HG02981 (cell line): Measurements from ENCODE around the gene GCSAM.

ENCODE experiments used
- ATAC-seq: cut with Tn5 transposase; IDR thresholded peaks from one replicate; pipeline ENCODE4 v1.9.1; 2021; ENCODE audit warnings: mild to moderate bottlenecking, moderate library complexity; ENCODE audit not compliant: unreplicated experiment

Gene GCSAM

GRCh38 chr3:112129925-112130637 lies 3.0 kb downstream of the GCSAM start:
- ATAC-seq: no peak

DNA sequence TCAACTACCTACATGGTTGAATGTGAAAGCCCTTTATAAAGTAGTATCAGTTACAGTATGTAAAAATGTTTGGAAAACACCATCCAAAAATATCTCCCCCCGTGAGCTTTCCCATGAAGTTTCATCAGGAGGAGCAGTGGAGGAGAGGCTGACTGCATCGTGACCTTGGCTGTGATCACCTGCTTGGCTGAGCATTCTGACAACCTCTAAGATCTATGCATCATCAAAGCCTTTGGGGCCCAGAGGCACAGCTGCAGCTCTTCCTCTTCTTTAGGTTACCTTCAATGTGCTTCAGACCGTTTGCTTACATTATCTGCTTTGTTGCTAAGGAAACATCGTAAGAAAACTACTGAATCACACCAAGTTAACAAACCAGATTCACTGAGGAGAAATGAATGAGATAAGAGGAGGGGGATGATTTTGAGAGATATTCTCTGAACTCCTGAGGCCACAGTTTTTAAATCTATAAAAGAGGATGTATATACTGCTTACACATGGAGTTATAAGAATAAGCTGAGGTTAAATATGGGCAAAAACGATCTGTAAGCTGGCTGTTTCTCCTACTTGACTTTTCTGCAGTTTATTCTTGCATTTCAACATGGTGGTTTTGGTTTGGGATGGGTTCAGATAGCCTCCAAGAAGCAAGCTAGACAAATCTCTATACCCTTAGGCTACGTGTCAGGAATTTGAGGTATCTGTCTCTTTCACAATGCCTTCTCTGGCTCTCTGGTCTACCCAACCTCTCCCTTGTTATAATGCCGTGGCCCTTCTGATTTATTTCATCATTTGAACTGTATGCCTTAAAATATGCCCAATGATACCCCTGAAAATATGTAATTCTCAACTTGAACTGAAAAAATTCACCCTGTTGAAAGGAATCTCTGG lies 4.0 kb downstream of the GCSAM start:
- ATAC-seq: peak; percentile 63

GRCh38 chr3:112127522-112128494 lies 5.2 kb downstream of the GCSAM start:
- ATAC-seq: no peak

GRCh38 chr3:112126511-112126911 lies 6.5 kb downstream of the GCSAM start:
- no peak for ATAC-seq

GRCh38 chr3:112124907-112125607 lies 8.0 kb downstream of the GCSAM start:
- no peak for ATAC-seq

- no peak for ATAC-seq
Measured at GRCh38 chr3:112123548-112123947, 9.5 kb downstream of the GCSAM start.

DNA sequence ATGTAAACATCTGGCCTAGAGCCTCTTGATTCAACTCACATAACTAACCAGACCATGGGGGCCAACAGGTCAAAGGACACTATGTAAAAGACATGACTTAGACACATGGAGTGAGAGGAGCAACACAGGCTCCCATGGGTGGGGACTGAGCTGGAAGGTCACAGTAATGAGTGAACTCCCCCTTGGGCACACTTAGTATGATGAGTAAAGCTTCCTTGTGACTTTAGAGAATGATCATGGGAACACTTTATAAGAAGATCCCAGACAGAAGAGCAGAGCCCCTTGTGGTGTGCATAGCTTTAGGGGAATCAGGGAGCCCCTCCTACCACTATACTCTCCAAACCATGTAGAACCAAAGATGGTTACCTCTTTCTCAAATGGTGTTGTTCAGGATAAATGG lies 10.2 kb downstream of the GCSAM start:
- ATAC-seq: no peak

- no peak for ATAC-seq
Measured at GRCh38 chr3:112121577-112122547, 11.2 kb downstream of the GCSAM start.

DNA sequence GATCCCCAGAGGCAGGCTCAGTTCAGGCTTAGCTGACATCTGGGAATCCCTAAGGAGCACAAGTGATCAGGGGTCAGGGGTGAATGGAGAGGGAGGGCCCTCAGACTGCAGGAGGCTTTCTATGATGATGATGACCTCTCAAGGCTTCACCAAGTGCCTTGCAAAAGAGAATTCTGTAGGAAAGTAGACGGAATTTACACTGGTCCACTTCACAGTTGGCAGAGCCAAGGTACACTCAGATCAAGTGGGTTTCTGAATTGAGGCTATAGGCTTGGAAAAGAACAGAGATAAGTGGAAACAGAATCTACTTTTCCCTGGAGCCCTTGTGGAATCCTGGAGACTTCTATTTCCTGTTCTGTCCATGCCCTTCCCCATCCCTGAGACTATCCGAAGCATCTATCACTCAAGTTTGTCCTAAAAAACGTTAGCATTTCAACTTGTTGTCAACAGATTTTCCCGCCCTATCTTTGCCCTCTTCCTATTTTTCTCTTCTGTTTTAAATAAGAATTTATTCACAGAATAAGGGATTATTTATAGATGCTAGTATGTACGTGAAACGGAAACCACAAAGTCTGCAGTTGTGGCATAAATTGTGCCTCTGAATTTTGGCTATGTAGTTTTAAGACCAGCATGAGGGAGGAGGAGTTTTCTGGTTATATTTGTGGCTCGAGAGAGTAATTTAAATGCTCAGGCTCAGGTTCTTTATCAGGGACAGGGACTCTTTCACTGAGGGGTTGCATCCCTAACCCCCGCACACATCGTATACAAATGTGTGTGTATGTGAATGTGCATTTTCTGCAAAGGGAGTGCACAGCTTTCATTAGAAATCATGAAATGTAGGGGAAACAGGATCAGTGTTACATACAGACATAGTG lies 12.8 kb downstream of the GCSAM start:
- no peak for ATAC-seq

GRCh38 chr3:112117841-112118571 lies 15.0 kb downstream of the GCSAM start:
- ATAC-seq: peak; percentile 29

GRCh38 chr3:112117415-112117814 lies 15.6 kb downstream of the GCSAM start:
- no peak for ATAC-seq

GRCh38 chr3:112116748-112117186 lies 16.3 kb downstream of the GCSAM start:
- ATAC-seq: no peak

DNA sequence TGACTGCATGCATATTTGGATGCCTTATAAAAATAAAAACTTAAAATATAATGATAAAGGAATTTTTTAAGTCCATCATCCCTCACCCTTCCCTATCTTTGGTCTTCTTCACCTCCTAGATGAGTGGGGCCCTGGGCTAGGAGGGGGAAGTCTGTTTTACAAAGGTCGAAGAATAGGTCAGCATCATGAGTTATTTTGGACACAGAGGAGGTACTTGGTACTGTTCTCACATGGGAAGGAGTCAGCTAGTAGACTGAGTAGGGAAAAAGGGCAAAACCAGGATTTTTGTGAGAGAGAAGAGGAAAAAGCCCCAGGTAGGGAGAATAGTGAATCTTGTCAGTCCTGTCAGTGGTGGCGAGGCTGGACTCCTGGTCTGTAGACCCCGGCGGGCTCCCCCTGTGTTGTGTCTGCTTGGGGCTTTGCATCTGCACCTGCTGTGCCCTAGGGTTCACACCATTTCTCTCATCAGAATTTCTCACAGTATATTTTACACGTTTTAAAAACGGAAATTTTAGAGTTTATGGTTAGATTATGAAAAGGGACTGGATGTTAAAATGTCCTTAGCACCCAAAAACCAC lies 17.2 kb downstream of the GCSAM start:
- ATAC-seq: no peak

DNA sequence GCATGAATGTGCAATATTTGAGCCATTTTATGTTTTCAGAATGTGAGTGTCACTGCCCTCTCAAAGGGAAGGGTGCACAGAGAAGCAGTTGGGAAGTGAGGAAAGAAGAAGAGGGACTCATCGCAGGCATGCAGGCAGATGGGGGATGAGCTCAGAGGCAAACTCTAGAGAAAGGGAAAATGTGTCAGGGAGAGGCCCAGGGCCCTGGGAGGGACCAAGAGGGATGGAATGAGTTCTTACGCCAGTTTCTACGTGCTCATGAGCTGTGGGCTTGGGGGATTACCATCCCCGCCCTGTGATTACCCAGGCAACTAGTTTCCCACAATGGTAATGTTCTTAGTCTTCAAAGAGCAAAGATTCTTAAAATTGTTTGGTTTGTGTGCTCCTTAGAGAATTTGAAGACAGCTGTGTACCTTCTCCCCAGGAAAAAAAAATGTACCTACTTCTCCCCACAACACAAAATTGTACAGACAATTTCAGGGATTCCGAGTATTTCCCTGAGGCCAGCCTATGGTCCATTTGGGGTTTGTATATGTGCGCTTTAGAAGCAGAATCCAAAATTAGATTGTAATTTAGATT lies 17.8 kb downstream of the GCSAM start:
- peak; percentile 37 for ATAC-seq

DNA sequence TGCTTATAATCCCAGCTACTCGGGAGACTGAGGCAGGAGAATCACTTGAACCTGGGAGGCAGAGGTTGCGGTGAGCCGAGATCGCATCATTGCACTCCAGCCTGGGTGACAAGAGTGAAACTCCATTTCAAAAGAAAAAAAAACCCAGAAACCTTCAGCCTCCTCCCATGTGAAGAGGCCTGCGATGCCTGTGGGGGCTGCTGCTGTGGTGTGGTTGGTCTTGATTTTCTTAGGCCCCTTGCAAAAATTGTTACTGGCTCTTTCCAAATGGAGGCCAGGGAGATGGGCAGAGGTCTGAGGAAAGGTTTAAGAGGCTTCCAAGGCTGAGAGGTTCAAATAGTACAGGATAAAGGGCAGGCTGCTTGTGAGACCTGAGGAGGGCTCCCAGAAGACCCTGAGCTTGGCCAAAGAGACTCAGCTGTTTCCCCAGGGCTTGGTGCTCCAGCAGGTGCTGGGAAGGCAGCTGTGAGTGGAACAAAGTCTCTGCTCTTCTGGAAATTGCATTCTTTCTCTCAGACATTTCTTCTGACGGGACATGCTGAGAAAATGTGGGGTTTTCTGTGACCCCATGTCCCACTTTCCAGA lies 18.4 kb downstream of the GCSAM start:
- ATAC-seq: peak; percentile 25

GRCh38 chr3:112111785-112112402 lies 21.2 kb downstream of the GCSAM start:
- ATAC-seq: peak; percentile 38
